Measurements from ENCODE around the gene C2orf49. TPM values are rescaled to one million over a fixed set of nuclear protein-coding genes. Genes with fewer than 3 reads are reported as not detected.

Gene C2orf49
- total RNA-seq, 1 donor from 2014 or later, result 12.2 TPM

DNA sequence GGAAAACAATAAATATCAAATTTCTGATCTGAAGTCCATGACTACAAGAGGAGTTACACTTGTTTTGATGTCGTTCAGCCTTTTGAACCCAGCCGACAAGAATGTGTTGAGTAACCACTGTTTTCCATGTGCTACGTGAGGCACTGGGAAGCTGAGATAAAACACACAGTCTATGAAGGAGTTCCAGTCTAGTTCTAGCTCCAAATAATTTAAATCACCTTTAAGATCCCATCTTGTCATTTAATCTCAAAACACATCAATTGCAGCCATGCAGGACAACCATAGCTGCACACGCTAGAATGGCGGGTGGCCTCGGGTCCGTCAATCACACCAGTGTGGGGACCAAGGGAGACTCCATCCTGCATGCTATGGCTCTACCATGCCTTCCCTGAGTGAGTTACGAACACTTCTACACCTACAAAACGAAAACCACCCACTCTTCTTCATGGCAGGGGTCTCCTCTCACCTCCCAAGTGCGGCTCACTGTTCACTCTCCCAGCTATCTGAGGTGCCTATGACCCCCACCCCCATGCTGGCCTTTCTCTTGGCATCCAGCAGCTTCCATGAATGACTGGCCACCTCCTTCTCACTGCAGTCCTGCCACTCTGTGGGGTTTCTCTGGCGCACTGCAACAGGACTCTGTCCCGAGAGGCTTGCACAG lies 57.7 kb downstream of the C2orf49 start:
- peaks cover 0 to 5% of the 10 kb centered on the region in 2 donors for H3K4me1 ChIP-seq

GRCh38 chr2:105395691-105396090 lies 58.4 kb downstream of the C2orf49 start:
- Histone ChIP-seq H3K27ac (no peak overlapping the region), H3K9me3 (no peaks in the 10 kb centered on the region), H3K36me3 (no peaks in the 10 kb centered on the region), H3K4me1 (peaks cover 0 to 2% of the 10 kb centered on the region in 2 donors), H3K4me3 (no peak overlapping the region), H3K27me3 (no peaks in the 10 kb centered on the region)
- DNase-seq (ENCODE audit: low spot score in 2 of 2), result peak in 1 of 2 donors; percentile 50
- intact Hi-C loops (cut with DNase I), result loop anchor here (5.0 kb wide), 2 partner anchors 207 to 397 kb away; no protein-coding TSS in a partner anchor
- no peak for TF ChIP-seq CTCF (IDR thresholded peaks at IDR 0.05)

More for the DNA sequence above, 57.7 kb downstream of the C2orf49 start:
- Histone ChIP-seq H3K27ac (no peak overlapping the region), H3K27me3 (no peaks in the 10 kb centered on the region), H3K36me3 (no peaks in the 10 kb centered on the region), H3K9me3 (no peaks in the 10 kb centered on the region), H3K4me3 (no peak overlapping the region)
- DNase-seq (ENCODE audit: low spot score in 2 of 2), result peak in 1 of 2 donors; percentile 49
- intact Hi-C loops (cut with DNase I), result loop anchor here (5.0 kb wide), 2 partner anchors 207 to 397 kb away; no protein-coding TSS in a partner anchor
- TF ChIP-seq CTCF (IDR thresholded peaks at IDR 0.05), result no peak

DNA sequence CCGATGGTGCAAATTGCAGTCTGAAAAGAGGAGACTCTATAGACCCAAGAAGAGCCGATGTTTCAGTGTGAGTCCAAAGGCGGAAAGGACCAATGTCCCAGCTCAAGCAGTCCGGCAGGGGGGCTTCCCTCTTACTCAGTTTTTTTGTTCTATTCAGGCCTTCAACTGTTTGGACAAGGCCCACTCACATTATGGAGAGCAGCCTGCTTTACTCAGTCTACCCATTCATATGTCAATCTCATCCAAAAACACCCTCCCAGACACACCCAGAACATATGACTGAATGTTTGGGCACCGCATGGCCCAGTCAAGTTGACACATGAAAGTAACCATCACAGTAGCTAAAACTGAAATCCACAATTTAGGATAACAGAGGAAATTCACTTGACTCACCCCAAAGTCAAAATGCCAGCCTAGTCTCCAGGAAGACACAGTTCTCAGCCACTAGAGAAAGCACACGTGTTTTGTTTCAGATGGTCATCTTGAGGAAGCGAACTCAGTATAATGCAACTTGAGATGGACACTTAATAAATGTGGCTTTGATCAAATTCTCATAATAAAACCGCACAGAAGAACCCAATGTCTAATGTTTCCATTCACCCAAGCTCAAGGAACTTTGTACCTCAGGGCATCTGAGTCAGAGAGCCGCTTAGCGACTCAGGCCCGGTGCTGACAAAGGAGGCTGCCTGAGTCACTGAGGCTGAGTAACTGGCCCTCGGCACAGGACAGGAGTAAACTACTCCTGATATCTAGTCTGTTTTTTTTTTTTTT lies 59.1 kb downstream of the C2orf49 start:
- no peaks in the 10 kb centered on the region for H3K27me3 ChIP-seq
- H3K36me3 ChIP-seq, result no peaks in the 10 kb centered on the region
- H3K4me3 ChIP-seq, result peak overlapping the region; percentile 86 to 88
- peak in 1 of 2 donors; percentile 80 for DNase-seq (ENCODE audit: low spot score in 2 of 2)
- intact Hi-C loops (cut with DNase I), result loop anchor here (5.0 kb wide), 2 partner anchors 206 to 396 kb away; no protein-coding TSS in a partner anchor
- peaks cover 0 to 2% of the 10 kb centered on the region in 2 donors for H3K4me1 ChIP-seq
- TF ChIP-seq CTCF (IDR thresholded peaks at IDR 0.05), result no peak
- no peak overlapping the region for H3K27ac ChIP-seq
- no peaks in the 10 kb centered on the region for H3K9me3 ChIP-seq

DNA sequence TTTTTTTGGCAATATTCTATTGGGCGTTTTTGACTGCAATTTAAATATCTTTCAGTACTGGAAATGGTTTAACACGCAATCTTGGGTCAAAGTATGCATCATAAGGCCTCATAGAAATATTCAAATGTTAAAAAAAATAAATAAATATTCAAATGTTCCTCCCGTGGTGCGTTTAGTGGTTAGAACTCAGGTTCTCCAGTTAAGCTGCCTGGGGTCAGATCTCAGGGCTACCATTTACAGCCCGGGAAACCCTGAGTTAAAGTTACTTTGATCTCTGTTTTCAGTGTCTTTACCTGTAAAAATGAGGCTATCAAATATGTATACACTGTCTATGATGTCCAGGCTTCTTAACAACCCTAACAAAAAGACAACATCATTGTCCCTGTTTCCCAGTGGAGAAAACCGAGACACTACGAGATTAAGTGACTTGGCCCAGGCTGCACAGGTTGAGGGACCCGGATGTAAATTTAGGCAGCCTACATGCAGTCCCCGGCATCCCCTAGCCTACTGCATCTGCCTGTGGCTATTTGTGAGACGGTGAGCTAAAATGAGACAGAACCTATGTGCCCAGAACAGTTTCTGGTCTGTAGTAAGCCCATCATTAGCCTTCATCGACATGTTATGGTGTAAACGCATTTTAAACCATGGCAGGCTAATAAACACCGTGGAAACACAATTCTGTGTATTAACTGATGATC lies 59.8 kb downstream of the C2orf49 start:
- intact Hi-C loops (cut with DNase I), result loop anchor here (5.0 kb wide), 2 partner anchors 205 to 395 kb away; no protein-coding TSS in a partner anchor
- Histone ChIP-seq H3K9me3 (no peaks in the 10 kb centered on the region), H3K4me3 (peak overlapping the region; percentile 86 to 88), H3K4me1 (peaks cover 0 to 2% of the 10 kb centered on the region in 2 donors), H3K36me3 (no peaks in the 10 kb centered on the region), H3K27me3 (no peaks in the 10 kb centered on the region), H3K27ac (no peak overlapping the region)
- no peak for TF ChIP-seq CTCF (IDR thresholded peaks at IDR 0.05)
- DNase-seq (ENCODE audit: low spot score in 2 of 2), result peak in 1 of 2 donors; percentile 56

GRCh38 chr2:105397953-105398335 lies 60.6 kb downstream of the C2orf49 start:
- H3K9me3 ChIP-seq, result no peaks in the 10 kb centered on the region
- H3K4me3 ChIP-seq, result peak overlapping the region; percentile 86 to 88
- intact Hi-C loops (cut with DNase I), result loop anchor here (2.0 to 5.0 kb wide), 3 partner anchors 61 to 394 kb away; partner anchors contain the start of gene C2orf49
- DNase-seq (ENCODE audit: low spot score in 2 of 2), result peak in 1 of 2 donors; percentile 15
- no peaks in the 10 kb centered on the region for H3K36me3 ChIP-seq
- no peak for TF ChIP-seq CTCF (IDR thresholded peaks at IDR 0.05)
- peaks cover 0 to 2% of the 10 kb centered on the region in 2 donors for H3K4me1 ChIP-seq
- H3K27ac ChIP-seq, result peak overlapping the region; percentile 70 to 76
- H3K27me3 ChIP-seq, result no peaks in the 10 kb centered on the region

All from ascending aorta (tissue), 2 donors.